ENCODE data around the gene DBR1.

The DBR1 gene

GRCh38 chr3:138132239-138132638, 42.5 kb downstream of the DBR1 start, which contains the start of gene A4GNT:
Gene A4GNT (minus strand): TSS chr3:138132390. CDS start chr3:138131256, 1,134 bp downstream.
- no peak for TF ChIP-seq CTCF (IDR thresholded peaks at IDR 0.05)
- Histone ChIP-seq H3K36me3 (no peaks in the 10 kb centered on the region), H3K27me3 (no peaks in the 10 kb centered on the region), H3K9me3 (no peaks in the 10 kb centered on the region), H3K4me3 (no peak within 1 kb of the TSS), H3K27ac (no peak within 1 kb of the TSS), H3K4me1 (no peaks in the 10 kb centered on the region)
- intact Hi-C loops (cut with DNase I; ENCODE audit: low total_unique reads), result no loop called here
- DNase-seq, result no peak

GRCh38 chr3:138127636-138128365, 46.9 kb downstream of the DBR1 start:
- Histone ChIP-seq H3K27me3 (no peaks in the 10 kb centered on the region), H3K36me3 (no peaks in the 10 kb centered on the region)

GRCh38 chr3:138125548-138126221, 49.0 kb downstream of the DBR1 start:
- DNase-seq, result no peak
- H3K9me3 ChIP-seq, result no peaks in the 10 kb centered on the region
- no peak for TF ChIP-seq CTCF (IDR thresholded peaks at IDR 0.05)
- peaks cover 0 to 15% (median 0%) of the 10 kb centered on the region in 4 donors for H3K4me1 ChIP-seq
- no peak overlapping the region for H3K4me3 ChIP-seq
- intact Hi-C loops (cut with DNase I; ENCODE audit: low total_unique reads), result no loop called here
- no peaks in the 10 kb centered on the region for H3K36me3 ChIP-seq
- H3K27ac ChIP-seq, result peak overlapping the region in 1 of 2 donors; percentile 14
- no peaks in the 10 kb centered on the region for H3K27me3 ChIP-seq

More at GRCh38 chr3:138127636-138128365, 46.9 kb downstream of the DBR1 start:
- no peak overlapping the region for H3K4me3 ChIP-seq
- intact Hi-C loops (cut with DNase I; ENCODE audit: low total_unique reads), result no loop called here
- H3K4me1 ChIP-seq, result peaks cover 0 to 15% (median 0%) of the 10 kb centered on the region in 4 donors
- H3K9me3 ChIP-seq, result no peaks in the 10 kb centered on the region
- DNase-seq, result no peak
- no peak overlapping the region for H3K27ac ChIP-seq
- TF ChIP-seq CTCF (IDR thresholded peaks at IDR 0.05), result no peak

- Histone ChIP-seq H3K27me3 (no peaks in the 10 kb centered on the region), H3K27ac (no peak overlapping the region), H3K9me3 (no peaks in the 10 kb centered on the region), H3K36me3 (no peaks in the 10 kb centered on the region), H3K4me1 (peaks cover 0 to 15% (median 0%) of the 10 kb centered on the region in 4 donors), H3K4me3 (no peak overlapping the region)
- no peak for DNase-seq
- no peak for TF ChIP-seq CTCF (IDR thresholded peaks at IDR 0.05)
- intact Hi-C loops (cut with DNase I; ENCODE audit: low total_unique reads), result no loop called here
Observed at GRCh38 chr3:138124706-138125355, 49.9 kb downstream of the DBR1 start.

GRCh38 chr3:138124188-138124587, 50.5 kb downstream of the DBR1 start:
- intact Hi-C loops (cut with DNase I; ENCODE audit: low total_unique reads), result no loop called here

More at GRCh38 chr3:138124188-138124587, 50.5 kb downstream of the DBR1 start:
- Histone ChIP-seq H3K9me3 (no peaks in the 10 kb centered on the region), H3K36me3 (no peaks in the 10 kb centered on the region), H3K4me1 (peaks cover 0 to 15% (median under 1%) of the 10 kb centered on the region in 4 donors), H3K4me3 (no peak overlapping the region), H3K27ac (no peak overlapping the region), H3K27me3 (no peaks in the 10 kb centered on the region)
- TF ChIP-seq CTCF (IDR thresholded peaks at IDR 0.05), result no peak
- DNase-seq, result no peak
